ENCODE results near the gene CD244.
"Not testable (repeated sequence)": the region's sequence is repeated elsewhere in the genome, so short reads cannot be mapped to it uniquely, and the experiment has no call there.

The CD244 gene

DNA sequence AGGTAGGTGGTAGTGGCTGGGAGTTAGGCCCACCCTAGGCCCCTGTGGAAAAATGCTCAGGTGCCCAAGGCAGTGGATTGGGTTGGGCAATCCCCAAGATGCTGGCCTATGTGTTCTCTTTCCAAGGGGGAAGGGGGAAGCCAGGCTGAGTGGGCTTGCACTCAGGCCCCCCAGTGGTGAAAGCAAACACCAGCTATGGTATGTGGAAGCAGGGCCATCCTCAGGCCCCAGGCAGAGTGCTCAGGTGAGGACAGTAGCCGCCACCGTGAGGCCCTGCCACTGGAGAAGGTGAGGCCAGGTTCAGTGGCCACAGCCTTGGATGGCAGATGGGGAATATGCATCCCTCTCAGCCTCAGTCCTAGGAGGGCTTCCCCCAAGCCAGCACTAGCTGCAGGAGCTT, 54.9 kb downstream of the CD244 start:
- no peak for DNase-seq

DNA sequence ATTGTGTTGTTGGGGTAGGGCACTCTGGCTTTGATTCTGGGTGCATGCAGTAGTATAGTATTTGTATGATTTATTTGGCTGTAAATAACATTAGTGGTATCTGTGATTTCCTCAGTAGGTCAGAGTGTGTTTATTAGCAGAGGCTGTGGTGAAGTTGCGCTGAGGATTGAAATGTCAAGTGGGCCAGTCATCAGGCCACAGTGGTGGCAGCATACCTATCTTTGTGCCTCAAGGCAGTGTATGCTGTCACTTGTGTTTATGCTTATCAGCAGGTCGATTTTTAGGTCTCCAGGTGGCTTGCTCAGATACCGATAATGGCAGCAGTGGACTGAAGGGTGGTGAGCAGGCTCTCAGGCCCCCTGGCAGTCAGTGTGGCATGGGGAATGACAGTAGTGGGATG, 55.4 kb downstream of the CD244 start:
- DNase-seq: no peak

DNA sequence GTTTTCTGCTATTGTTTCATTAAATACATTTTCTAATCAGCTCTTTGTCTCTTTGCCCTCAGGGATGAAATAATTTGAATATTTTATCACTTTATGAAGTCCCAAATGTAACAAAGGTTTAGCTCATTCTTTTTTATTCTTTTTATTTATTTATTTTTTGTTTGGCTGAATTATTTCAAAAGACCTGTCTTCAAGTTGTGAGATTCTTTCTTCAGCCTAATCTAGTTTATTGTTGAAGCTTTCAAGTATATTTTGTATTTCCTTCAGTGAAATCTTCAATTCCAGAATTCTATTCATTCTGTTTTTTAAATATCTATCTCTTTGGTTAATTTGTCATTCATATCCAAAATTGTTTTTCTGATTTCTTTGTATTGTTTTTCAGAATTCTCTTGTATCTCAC, 55.9 kb downstream of the CD244 start:
- DNase-seq: no peak

DNA sequence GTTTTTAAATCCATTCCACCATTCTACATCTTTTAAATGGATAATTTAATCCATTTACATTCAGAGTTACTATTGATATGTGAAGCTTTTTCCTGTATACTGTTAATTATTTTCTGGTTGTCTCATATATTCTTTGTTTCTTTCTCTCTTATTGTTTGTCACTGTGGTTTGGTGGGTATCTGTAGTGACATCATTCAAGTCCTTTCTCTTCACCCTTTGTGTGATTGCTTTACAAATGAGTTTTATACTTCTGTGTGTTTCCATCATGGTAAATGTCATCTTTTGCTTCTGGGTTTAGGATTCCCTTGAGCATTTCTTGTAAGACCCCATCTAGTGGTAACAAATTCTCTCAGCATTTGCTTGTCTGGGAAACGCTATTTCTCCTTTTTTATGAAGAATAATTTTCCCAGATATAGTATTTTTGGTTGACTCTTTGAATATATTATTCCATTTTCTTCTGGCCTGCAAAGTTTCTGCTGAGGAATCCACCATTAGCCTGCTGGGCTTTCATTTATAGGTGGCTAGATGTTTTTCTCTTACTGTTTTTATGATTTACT, 56.5 kb downstream of the CD244 start:
- DNase-seq: no peak

DNA sequence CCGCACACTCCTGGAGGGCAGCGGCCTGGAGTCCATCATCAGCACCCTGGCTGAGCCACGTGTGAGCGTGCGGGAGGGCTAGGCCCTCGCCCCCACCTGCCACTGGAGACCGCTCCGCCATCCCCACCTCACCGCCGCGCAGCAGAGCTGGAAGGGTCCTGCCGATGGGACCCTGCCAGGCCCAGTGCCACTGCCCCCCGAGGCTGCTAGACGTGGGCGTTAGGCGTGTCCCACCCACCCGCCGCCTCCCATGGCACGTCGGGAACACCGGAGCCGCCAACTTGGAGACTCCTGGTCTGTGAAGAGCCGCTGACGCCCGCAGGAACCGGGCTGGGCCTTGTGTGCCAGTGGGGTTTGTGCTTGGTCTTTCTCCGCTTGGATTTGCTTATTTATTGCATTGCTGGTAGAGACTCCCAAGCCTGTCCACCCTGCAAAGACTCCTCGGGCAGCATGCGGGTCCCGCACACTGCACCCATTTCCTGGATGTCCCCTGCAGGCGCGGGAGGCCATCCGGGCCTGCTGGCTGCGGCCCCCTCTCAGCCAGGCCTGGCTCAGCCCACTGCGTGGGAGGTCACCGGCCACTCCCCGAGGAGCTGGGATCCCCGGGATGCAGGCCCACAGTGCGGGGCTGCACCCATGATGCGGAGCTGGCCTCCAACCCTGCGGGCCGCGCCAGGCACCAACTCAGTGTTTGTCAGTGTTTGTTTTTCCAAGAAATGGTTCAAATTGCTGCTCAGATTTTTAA, 60.7 kb downstream of the CD244 start:
- no peak for DNase-seq

DNA sequence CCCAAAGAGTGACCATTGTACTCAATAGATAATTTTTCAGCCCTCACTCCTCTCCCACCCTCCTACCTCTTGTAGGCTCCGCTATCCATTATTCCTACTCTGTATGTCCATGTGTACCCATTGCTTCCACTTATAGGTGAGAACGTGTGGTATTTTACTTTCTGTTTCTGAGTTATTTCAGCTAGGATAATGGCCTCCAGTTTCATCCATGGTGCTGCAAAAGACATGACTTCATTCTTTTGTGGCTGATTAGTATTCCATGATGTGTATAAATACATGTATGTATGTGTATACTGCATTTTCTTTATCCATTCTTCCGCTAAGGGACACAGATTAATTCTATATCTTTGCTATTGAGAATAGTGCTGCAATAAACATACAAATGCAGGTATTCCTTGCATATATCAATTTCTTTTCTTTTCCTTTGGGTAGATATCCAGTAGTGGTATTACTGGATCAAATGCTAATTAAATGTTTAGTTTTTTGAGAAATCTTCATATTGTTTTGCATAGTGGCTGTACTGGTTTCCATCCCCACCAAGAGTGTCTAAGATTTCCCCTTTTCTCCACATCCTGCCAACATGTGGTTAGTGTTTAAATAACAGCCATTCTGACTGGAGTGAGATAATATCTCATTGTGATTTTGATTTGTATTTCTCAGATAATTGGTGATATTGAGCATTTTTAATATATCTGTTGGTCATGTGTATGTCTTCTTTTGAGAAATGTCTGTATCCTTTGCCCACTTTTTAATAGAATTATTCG, 61.9 kb downstream of the CD244 start:
- no peak for DNase-seq

DNA sequence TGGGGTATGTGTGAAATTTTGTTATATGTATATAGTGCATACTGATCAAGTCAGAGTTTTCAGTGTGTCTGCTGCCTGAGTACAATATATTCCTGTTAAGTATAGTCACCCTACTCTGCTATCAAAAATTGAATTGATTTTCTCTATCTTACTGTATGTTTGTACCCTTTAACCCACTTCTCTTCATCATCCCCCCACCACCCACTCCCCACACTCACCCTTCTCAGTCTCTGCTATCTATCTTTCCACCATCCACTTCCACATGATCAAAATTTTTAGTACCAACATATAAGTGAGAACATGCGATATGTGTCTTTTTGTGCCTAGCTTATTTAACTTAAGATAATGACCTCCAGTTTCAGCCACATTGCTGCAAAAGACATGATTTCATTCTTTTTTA, 62.5 kb downstream of the CD244 start:
- no peak for DNase-seq

DNA sequence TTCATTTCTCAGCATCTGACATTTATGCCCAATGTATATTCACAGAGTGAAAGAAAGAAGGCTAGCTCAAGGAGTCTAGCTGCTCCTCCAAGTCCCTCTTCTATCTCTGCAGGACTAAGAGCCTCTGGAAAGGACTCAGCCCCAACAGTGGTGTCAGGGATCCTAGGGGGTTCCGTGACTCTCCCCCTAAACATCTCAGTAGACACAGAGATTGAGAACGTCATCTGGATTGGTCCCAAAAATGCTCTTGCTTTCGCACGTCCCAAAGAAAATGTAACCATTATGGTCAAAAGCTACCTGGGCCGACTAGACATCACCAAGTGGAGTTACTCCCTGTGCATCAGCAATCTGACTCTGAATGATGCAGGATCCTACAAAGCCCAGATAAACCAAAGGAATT, 63.0 kb downstream of the CD244 start:
- no peak for DNase-seq

DNA sequence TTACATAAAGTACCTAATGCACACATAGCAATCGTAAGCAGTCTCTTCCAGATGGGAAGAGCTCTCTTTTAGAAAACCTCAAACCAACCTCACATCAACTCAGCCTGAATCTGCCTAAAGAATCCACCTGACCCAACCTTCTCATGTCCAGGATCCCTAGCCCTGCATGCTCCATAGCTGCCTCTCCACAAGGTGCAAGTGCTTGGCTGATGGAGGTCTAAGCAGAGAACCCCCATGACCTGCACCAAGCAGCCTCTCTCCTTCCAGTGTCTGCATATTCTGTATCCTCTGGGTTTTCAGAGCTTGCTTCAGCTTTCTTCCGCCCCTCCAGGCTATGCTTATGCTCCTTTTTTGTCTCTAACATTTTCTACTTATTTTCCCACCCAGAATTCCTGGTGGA, 64.2 kb downstream of the CD244 start:
- no peak for DNase-seq

DNA sequence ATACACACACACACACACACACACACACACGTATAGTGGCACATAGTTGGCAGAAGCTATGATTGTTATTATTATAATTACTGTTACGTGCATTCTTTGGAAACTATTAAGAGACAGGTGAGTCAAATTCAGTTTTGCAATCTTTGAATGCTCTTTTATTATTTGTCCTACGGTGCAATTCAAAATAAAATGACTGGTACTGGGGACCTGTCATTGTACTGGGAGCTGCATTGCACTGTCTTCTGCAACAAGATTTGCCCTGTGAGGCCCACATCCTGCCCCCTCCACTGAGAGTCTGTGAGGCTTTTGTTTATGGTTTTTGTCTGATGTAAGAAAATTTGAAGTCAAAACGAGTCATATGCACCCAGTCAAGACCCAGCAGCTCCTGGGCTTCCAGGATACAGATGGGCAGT, 64.8 kb downstream of the CD244 start:
- peak; percentile 70 for DNase-seq

DNA sequence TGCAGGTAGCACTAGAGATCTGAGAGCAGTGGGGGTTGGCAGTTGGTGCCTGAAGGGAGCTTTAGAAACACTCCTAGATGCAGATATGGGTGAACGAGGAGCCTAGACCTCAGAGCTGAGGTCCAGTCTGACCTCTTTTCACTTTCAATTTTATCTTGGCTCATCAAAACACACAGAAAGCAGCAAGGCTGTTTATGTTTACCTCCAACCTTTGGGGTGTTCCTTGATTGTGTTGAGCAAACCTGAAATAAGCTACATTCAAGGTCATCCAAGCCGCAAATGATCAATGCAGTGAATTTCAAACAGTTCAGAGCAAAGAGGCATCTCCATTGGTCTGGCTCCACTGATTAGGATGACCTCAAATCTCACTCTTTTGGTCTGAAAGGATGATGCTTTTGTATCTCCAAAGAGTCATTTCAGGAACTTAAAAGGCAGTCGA, 65.4 kb downstream of the CD244 start:
- DNase-seq: no peak

DNA sequence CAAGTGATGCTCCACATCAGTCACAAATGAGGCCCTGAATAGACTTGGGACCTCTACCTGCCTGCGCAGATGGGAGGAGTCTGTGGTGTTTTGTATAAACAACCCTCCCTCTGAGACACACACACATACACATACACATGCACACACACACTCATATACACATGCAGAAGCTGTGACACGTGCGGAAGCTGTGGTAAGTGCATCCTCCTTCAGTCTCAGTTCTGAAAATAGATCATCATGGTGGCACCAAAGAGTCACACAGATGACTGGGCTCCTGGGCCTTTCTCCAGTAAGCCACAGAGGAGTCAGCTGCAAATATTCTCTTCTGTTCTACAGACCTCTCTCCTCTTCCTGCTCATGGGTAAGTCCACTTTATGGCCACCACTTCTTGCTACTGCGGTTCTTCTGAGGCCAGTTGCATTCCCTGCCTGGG, 66.7 kb downstream of the CD244 start, which contains the start of gene LY9:
LY9 (plus strand) TSS at position 224 of the 433 bp plus-strand sequence; CDS start at position 238, 14 bp downstream.
- DNase-seq: peak; percentile 70

DNA sequence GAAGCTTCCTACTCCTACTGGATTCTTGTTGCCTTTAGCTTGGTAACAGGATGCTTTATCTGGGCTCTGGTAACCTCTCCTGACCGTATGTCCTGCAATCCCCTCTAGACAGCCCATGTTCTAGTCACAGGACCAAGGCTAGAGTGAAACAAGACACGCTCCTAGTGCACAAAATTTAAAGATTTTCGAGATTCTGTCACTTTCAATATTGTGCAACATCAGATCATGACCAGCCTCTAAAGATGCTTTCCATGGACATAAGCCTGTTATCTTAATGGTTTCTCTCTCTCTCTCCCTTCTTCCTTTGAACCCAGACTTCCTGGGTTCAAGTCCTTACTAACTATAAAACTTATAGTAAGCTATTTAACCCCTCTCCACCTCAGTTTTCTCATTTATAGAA, 68.3 kb downstream of the CD244 start:
- no peak for DNase-seq

DNA sequence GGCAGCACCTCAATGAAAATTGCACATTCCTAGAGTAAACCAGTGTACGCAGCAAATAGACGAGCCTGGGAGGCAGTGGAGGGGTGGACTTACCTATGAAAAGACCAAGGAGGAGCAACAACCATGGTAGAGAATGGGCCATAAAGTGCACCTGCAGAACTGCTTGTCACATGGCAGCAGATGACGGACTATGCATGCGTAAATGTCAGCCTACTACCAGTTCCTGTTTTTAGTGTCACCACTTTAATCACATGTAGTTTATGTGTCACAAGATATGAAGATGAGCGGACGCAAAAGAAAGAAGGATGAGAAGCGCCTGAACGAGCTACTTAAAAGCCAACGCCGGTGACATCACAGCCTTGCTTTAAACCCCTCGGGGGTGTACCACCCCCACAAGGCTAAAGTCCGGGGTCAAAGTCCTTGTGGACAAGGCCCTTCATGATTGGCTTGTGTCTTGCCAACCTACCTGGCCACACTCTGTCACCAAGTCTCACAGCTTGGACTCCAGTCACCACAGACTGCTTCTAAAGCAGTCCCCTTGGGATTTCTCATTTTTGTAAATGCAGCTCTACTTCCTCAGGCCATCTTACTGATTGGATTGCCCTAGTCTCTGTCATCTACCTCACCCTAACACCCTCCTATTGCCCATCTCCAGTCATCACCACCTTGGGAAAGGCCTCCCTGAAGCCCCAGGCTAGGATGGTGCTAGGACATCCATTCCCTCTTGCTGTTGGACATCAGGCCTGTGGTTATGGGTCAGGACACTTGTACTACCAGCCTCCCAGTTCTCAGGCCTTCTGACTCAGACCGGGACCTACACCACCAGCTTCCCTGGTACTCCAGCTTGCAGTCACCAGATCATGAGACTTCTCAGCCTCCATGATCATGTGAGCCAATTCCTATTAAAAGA, 72.7 kb downstream of the CD244 start:
- no peak for DNase-seq

DNA sequence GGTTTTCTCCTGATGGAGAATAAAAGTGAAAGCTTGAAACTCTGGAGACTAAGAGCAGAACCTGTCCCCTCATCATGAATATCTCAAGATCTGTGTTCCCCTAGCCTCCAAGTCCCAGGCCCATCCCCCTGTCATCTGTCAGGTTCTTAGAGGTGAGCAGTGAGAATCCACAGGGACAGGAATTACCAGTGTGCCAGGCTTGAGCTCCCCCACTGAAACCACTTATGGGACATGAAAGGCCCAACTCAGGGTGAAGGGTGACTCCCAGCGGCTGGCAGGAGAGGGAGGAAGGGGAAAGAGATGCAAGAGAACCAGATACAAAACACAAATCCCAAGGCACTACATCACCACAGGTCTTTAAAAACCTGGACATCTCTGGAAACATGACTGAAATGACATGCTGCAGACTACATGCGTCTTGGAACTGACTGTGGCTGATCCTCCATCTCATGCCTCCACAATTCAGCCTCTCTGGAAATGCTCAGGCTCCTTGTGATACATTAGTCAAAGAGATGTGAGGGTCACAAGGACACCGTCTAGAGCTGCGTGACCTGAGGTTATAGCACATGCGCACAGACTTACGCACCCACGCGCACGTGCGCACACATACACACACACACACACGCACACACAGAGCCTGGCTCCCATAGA, 73.5 kb downstream of the CD244 start:
- no peak for DNase-seq

DNA sequence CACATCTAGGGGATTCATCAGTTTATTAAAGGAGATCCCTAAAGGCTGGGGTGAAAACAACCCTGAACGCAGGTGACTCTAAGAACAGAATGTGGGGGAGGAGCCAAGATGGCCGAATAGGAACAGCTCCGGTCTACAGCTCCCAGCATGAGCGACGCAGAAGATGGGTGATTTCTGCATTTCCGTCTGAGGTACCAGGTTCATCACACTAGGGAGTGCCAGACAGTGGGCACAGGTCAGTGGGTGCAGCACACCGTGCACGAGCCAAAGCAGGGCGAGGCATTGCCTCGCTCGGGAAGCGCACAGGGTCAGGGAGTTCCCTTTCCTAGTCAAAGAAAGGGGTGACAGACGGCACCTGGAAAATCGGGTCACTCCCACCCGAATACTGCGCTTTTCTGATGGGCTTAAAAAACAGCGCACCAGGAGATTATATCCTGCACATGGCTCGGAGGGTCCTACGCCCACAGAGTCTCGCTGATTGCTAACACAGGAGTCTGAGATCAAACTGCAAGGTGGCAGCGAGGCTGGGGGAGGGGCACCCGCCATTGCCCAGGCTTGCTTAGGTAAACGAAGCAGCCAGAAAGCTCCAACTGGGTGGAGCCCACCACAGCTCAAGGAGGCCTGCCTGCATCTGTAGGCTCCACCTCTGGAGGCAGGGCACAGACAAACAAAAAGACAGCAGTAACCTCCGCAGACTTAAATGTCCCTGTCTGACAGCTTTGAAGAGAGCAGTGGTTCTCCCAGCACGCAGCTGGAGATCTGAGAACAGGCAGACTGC, 79.5 kb downstream of the CD244 start:
- DNase-seq: not testable (repeated sequence)

DNA sequence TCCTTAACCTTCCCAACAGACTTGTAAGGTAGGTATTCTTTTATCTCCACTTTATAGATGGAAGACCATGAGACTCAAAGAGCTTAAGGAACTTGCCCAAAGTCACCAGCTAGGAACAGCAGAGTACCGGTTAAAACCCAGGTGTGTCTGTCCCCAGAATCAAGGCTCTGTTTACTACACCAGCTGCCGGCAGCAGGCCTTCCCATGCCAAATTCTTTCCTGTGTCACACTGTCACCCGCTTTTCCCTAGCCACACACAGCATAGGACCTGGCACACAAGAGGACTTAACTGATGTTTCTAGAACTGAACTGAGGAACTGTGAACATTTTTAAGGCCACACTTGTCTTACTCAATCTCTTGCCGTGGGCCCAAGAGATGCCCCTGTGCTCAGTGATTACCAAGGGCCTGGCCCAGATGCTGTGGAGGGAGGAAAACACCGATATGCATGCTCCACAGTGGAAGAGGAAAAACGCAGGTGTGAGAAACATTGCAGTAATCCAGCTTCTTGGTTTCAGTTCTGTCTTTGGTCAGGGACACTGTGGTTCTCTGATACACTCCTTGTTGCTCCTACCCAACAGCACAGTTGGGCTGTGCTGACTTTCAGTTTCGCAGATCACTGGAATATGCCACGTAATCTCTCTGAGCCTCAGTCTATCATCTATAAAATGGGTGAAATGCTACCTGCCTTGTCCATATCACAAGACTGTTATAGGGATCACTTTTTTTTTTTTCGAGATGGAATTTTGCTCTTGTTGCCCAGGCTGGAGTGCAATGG, 80.6 kb downstream of the CD244 start:
- no peak for DNase-seq

DNA sequence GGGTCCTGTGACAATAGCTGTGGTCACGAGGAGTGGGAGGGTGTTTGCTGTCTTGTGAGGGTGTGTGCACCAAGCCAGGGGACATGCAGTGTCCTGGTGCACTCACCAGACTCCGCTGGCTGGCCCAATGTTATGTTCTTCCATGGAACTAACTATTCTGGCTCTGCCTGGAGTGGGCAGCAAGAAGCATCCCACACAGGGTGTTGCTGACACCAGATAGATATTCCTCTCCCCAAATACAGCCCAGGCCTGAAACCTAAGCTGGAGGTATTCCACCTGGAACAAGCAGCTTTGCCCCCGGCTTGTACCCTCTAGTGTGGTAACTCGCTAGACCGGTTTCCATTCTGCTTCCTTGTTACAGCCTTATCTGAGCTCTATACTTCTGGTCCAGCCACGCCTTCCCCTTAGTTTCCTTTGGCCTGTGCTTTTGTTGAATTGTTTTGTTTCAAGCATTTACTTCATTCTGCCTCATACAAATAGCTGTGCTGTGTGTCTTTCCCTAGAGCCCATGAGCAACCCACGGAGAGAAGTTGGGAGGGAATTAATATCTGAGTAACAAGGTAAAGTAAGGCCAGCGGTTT, 81.4 kb downstream of the CD244 start:
- no peak for DNase-seq

DNA sequence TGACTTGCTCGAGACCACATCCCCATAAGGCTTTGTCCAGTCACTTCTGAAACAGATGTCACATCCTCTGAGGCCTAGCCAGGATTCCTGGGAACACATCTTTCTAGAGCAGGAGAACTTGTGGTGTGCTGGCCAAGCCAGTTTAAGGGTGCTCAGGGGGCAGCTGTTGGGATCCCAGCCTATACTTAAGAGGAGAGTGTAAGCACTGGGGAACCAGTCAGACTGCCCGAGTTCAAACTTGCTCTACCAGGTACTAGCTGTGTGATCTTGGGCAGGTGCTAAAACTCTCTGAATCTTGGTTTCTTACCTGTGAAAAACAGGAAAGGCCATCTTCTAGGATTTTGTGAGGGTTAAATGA, 82.3 kb downstream of the CD244 start:
- no peak for DNase-seq
